H1 (cell line): Measurements from ENCODE around the gene ME1. TPM values are rescaled to one million over a fixed set of nuclear protein-coding genes. Genes with fewer than 3 reads are reported as not detected.
A peak's percentile ranks its signal among the peaks of the same experiment; 100 is the strongest.

Source experiments
- CTCF ChIA-PET: fragments of 300-600 bp; sonication (Branson Sonifier 250); formaldehyde crosslinking; loops from one replicate; lab custom pipeline; 2021; ENCODE audit not compliant: partially characterized antibody; lab: Charles Lee
- POLR2A ChIA-PET: fragments of 300-600 bp; sonication (Branson Sonifier 250); formaldehyde crosslinking; loops from one replicate; lab custom pipeline; 2021; ENCODE audit warnings: inconsistent platforms; ENCODE audit not compliant: partially characterized antibody; lab: Charles Lee
- DNase-seq, 2 experiments: peaks; one replicate each; pipeline versions ENCODE4 v3.0.0 to v3.0.0-alpha.2; 2010 to 2022; ENCODE audit warnings: low spot score in 2 of 2, low read depth in 1 of 2, mixed read lengths in 1 of 2
- FAIRE-seq: peaks from 2 replicates; lab custom pipeline; 2011; peaks lifted over from hg19 to GRCh38; lab: Jason Lieb, UNC
- H2AFZ ChIP-seq: 2 replicates; pipeline ENCODE4 v1.8.1; 2012; ENCODE audit warnings: low read length, inconsistent platforms
- H2AK5ac ChIP-seq: 2 replicates; pipeline ENCODE4 v1.6.1; 2013; ENCODE audit warnings: low read depth, low read length
- H2BK120ac ChIP-seq: replicated peaks from 2 replicates; pipeline ENCODE3; 2013; ENCODE audit warnings: low read depth, low read length, inconsistent platforms
- H2BK12ac ChIP-seq: 2 replicates; pipeline ENCODE4 v1.6.1; 2013; ENCODE audit warnings: low read depth, low read length
- H2BK15ac ChIP-seq: 2 replicates; pipeline ENCODE4 v1.6.1; 2013; ENCODE audit warnings: low read length
- H2BK20ac ChIP-seq: 2 replicates; pipeline ENCODE4 v1.6.1; 2013; ENCODE audit warnings: low read length
- H2BK5ac ChIP-seq: 2 replicates; pipeline ENCODE4 v1.6.1; 2013; ENCODE audit warnings: low read depth, low read length
- H3K14ac ChIP-seq: 2 replicates; pipeline ENCODE4 v1.6.1; 2013; ENCODE audit warnings: inconsistent platforms; ENCODE audit not compliant: insufficient read length
- H3K18ac ChIP-seq: 2 replicates; pipeline ENCODE4 v1.6.1; 2013; ENCODE audit warnings: low read length; ENCODE audit errors: extremely low read depth
- H3K23ac ChIP-seq: 2 replicates; pipeline ENCODE4 v1.6.1; 2013; ENCODE audit warnings: inconsistent platforms; ENCODE audit not compliant: insufficient read length
- H3K23me2 ChIP-seq: 2 replicates; pipeline ENCODE4 v1.6.1; 2013; ENCODE audit warnings: low read depth, low read length
- H3K27ac ChIP-seq: 2 replicates; pipeline ENCODE4 v1.6.1; 2011; ENCODE audit warnings: low read depth, low read length, inconsistent platforms
- H3K27me3 ChIP-seq, 4 experiments: replicated peaks in 1 of 4; 1 replicate in 1 of 4; 2 replicates in 3 of 4; pipeline versions ENCODE4 v1.6.1 to v1.8.1; 2011 to 2013; ENCODE audit warnings: low read length in 3 of 4, mild to moderate bottlenecking in 3 of 4, inconsistent platforms in 2 of 4, mixed read lengths in 2 of 4, moderate library complexity in 1 of 4; ENCODE audit not compliant: control insufficient read depth in 3 of 4, insufficient read depth in 3 of 4; ENCODE audit errors: extremely low read depth in 1 of 4
- H3K36me3 ChIP-seq, 4 experiments: 2 replicates each; pipeline versions ENCODE4 v1.6.1 to v1.8.1; 2011 to 2013; ENCODE audit warnings: mild to moderate bottlenecking in 4 of 4, low read length in 3 of 4, moderate library complexity in 2 of 4, control low read depth in 1 of 4, inconsistent platforms in 1 of 4; ENCODE audit not compliant: insufficient read depth in 4 of 4, control insufficient read depth in 2 of 4
- H3K4ac ChIP-seq: replicated peaks from 2 replicates; pipeline ENCODE3; 2013; ENCODE audit warnings: low read length, low read depth, mixed read lengths, inconsistent platforms; ENCODE audit not compliant: insufficient read length
- H3K4me1 ChIP-seq, 4 experiments: replicated peaks in 1 of 4; 1 replicate in 1 of 4; 2 replicates in 3 of 4; pipeline versions ENCODE4 v1.6.1 to v1.8.1; 2011 to 2013; ENCODE audit warnings: low read length in 3 of 4, inconsistent platforms in 2 of 4, mixed read lengths in 1 of 4; ENCODE audit not compliant: insufficient read depth in 4 of 4, control insufficient read depth in 3 of 4
- H3K4me2 ChIP-seq, 2 experiments: 2 replicates each; pipeline versions ENCODE4 v1.6.1 to v1.8.1; 2011 to 2013; ENCODE audit warnings: low read depth in 2 of 2, low read length in 2 of 2, control low read depth in 1 of 2, inconsistent platforms in 1 of 2, mild to moderate bottlenecking in 1 of 2; ENCODE audit not compliant: insufficient read depth in 1 of 2
- H3K4me3 ChIP-seq, 4 experiments: fragments of 200-600, 300-600 bp in 1 of 4; sonication (generic), shearing (Covaris generic), sonication (Bioruptor Twin) in 1 of 4; 2 replicates each; pipeline versions ENCODE4 v1.5.1 to v1.8.1; 2011 to 2016; ENCODE audit warnings: low read length in 4 of 4, low read depth in 3 of 4, control low read depth in 2 of 4, inconsistent platforms in 2 of 4, mild to moderate bottlenecking in 2 of 4, mixed read lengths in 1 of 4, moderate library complexity in 1 of 4; ENCODE audit not compliant: insufficient read depth in 2 of 4; ENCODE audit errors: extremely low read depth in 1 of 4
- H3K56ac ChIP-seq: replicated peaks from 2 replicates; pipeline ENCODE3; 2013; ENCODE audit warnings: low read depth, mild to moderate bottlenecking, mixed read lengths, low read length, inconsistent platforms; ENCODE audit not compliant: insufficient read length
- H3K79me1 ChIP-seq: 2 replicates; pipeline ENCODE4 v1.6.1; 2013; ENCODE audit warnings: low read depth, low read length, control low read depth
- H3K79me2 ChIP-seq, 2 experiments: 2 replicates each; pipeline versions ENCODE4 v1.6.1 to v1.8.1; 2012 to 2013; ENCODE audit warnings: low read length in 2 of 2, mild to moderate bottlenecking in 2 of 2, inconsistent platforms in 1 of 2; ENCODE audit not compliant: insufficient read depth in 2 of 2, control insufficient read depth in 1 of 2
- H3K9ac ChIP-seq, 4 experiments: replicated peaks in 1 of 4; 1 replicate in 1 of 4; 2 replicates in 3 of 4; pipeline versions ENCODE4 v1.6.1 to v1.8.1; 2011 to 2013; ENCODE audit warnings: low read depth in 3 of 4, low read length in 3 of 4, control low read depth in 2 of 4, mild to moderate bottlenecking in 2 of 4, moderate library complexity in 2 of 4, inconsistent platforms in 1 of 4; ENCODE audit errors: extremely low read depth in 1 of 4
- H3K9me3 ChIP-seq, 2 experiments: 2 replicates each; pipeline versions ENCODE4 v1.6.1 to v1.8.1; 2012 to 2013; ENCODE audit warnings: mild to moderate bottlenecking in 2 of 2, moderate library complexity in 2 of 2, control low read depth in 1 of 2, inconsistent platforms in 1 of 2, low read depth in 1 of 2, low read length in 1 of 2, mixed read lengths in 1 of 2; ENCODE audit not compliant: insufficient read depth in 2 of 2
- H4K20me1 ChIP-seq, 2 experiments: replicated peaks in 1 of 2; 2 replicates each; pipeline versions ENCODE3 to v1.8.1; 2011 to 2013; ENCODE audit warnings: inconsistent platforms in 2 of 2, low read length in 2 of 2, mild to moderate bottlenecking in 1 of 2; ENCODE audit not compliant: insufficient read depth in 2 of 2, control insufficient read depth in 1 of 2
- H4K5ac ChIP-seq: 2 replicates; pipeline ENCODE4 v1.6.1; 2013; ENCODE audit warnings: low read length, low read depth, mixed read lengths, inconsistent platforms; ENCODE audit not compliant: insufficient read length
- H4K8ac ChIP-seq: 2 replicates; pipeline ENCODE4 v1.8.0; 2013; ENCODE audit warnings: mild to moderate bottlenecking, moderate library complexity, low read length, inconsistent platforms; ENCODE audit not compliant: insufficient read depth; ENCODE audit errors: extremely low read depth
- H4K91ac ChIP-seq: replicated peaks from 2 replicates; pipeline ENCODE3; 2013; ENCODE audit warnings: low read length, mixed read lengths, inconsistent platforms; ENCODE audit not compliant: insufficient read length
- CTCF ChIP-seq, 3 experiments: IDR thresholded peaks; 1 replicate in 2 of 3; 2 replicates in 1 of 3; pipeline versions ENCODE4 v1.5.1 to v1.6.1; 2011; ENCODE audit warnings: low read length in 3 of 3, mild to moderate bottlenecking in 3 of 3, inconsistent platforms in 2 of 3, low read depth in 1 of 3, moderate library complexity in 1 of 3; ENCODE audit not compliant: insufficient read depth in 1 of 3; ENCODE audit errors: control extremely low read depth in 1 of 3
- NANOG ChIP-seq: IDR thresholded peaks from 2 replicates; pipeline ENCODE4 v1.6.1; 2011; ENCODE audit warnings: low read length, low read depth, mild to moderate bottlenecking, inconsistent platforms; ENCODE audit not compliant: insufficient read depth, poor library complexity, severe bottlenecking
- RAD21 ChIP-seq, 2 experiments: IDR thresholded peaks in 1 of 2; conservative IDR thresholded peaks in 1 of 2; 2 replicates each; pipeline ENCODE4 v1.6.1; 2011; ENCODE audit warnings: low read depth in 2 of 2, low read length in 2 of 2, improper control_type of control experiment in 1 of 2, inconsistent platforms in 1 of 2, mild to moderate bottlenecking in 1 of 2, moderate library complexity in 1 of 2
- SP4 ChIP-seq: IDR thresholded peaks from 2 replicates; pipeline ENCODE4 v1.6.1; 2012; ENCODE audit warnings: low read length, inconsistent platforms
- WGBS, 2 experiments: shearing (Covaris generic) in 1 of 2; methylation state at CpG; one replicate each; pipeline versions ENCODE4 v1.1.6 to v1.1.7; 2013 to 2015; ENCODE audit warnings: low lambda C conversion rate in 2 of 2, mixed read lengths in 2 of 2, inconsistent platforms in 1 of 2, low coverage in 1 of 2, missing lambda C conversion rate in 1 of 2; ENCODE audit not compliant: insufficient replicate concordance in 2 of 2, insufficient coverage in 1 of 2, insufficient read length in 1 of 2; ENCODE audit errors: extremely low coverage in 1 of 2, missing lambda C conversion rate in 1 of 2; 5-methylcytosine and 5-hydroxymethylcytosine counted together
- polyA plus RNA-seq, 7 experiments: library from polyadenylated mRNA; depleted of rRNA in 3 of 7; stranded (reverse) in 5 of 7; unstranded in 2 of 7; fragments of >200 nt in 5 of 7; fragments of 200-250 nt in 2 of 7; gene quantifications; 1 replicate in 5 of 7; 2 replicates in 1 of 7; 4 replicates in 1 of 7; pipeline versions ENCODE4 v1.2.1 to v1.2.3, GENCODE V29; 2011 to 2013; ENCODE audit warnings: missing spikeins in 2 of 7, mixed read lengths in 2 of 7
- total RNA-seq: library from RNA; stranded (reverse); fragmentation: NEBNext Ultra II Directional; extraction: Animal tissue kit (Norgen Biotek cat#: 25700); gene quantifications from 2 replicates; pipeline ENCODE4 v1.2.1, GENCODE V29; 2021

The ME1 gene
- total and polyA plus RNA-seq, 2 of the 8 experiments (the other 6 are each of a cell fraction or from before 2014, with no cell fraction given): 1.3 to 3.9 TPM

- no peak overlapping the region for H2BK12ac ChIP-seq
- H3K9me3 ChIP-seq: no peaks in the 10 kb centered on the region
- no peaks in the 10 kb centered on the region for H3K27me3 ChIP-seq
- H3K23me2 ChIP-seq: no peaks in the 10 kb centered on the region
- H3K36me3 ChIP-seq: no peaks in the 10 kb centered on the region
- DNase-seq: no peak
- POLR2A ChIA-PET: interaction anchor here (1.0 kb wide), 1 partner anchor 94 kb away, joined by 7 read pairs; the partner anchor contains the start of gene PRSS35
- no peak overlapping the region for H3K18ac ChIP-seq
- no peak overlapping the region for H2BK120ac ChIP-seq
- H3K4me1 ChIP-seq: no peaks in the 10 kb centered on the region
- no peak overlapping the region for H4K8ac ChIP-seq
- H3K4ac ChIP-seq: no peak overlapping the region
- no peaks in the 10 kb centered on the region for H3K79me2 ChIP-seq
- H3K4me3 ChIP-seq: no peak overlapping the region
- H3K9ac ChIP-seq: no peak overlapping the region
- FAIRE-seq: peak; percentile 32
- WGBS, 2 experiments: 84% methylated on average over 3 of the region's 3 CpGs; no CpG with 5 or more reads in 1 of the 2 experiments
- no peak overlapping the region for H4K91ac ChIP-seq
- no peaks in the 10 kb centered on the region for H4K20me1 ChIP-seq
- H2BK20ac ChIP-seq: no peak overlapping the region
- H3K23ac ChIP-seq: no peak overlapping the region
- H3K27ac ChIP-seq: no peak overlapping the region
- TF ChIP-seq RAD21 (IDR thresholded peaks at IDR 0.05 in 1 of 2, conservative IDR thresholded peaks at IDR 0.05 in 1 of 2; ENCODE audit: low read depth in 2 of 2, low read length in 2 of 2): peak; percentile 71 to 75
- TF ChIP-seq NANOG: no peak
- peak in 2 of 3 experiments; percentile 46 to 59; a peak in 3 of 4 replicates for TF ChIP-seq CTCF (IDR thresholded peaks at IDR 0.05; ENCODE audit: control extremely low read depth in 1 of 3, insufficient read depth in 1 of 3, low read depth in 1 of 3, low read length in 3 of 3)
- TF ChIP-seq SP4: no peak
- no peak overlapping the region for H2BK5ac ChIP-seq
- no peak overlapping the region for H2AK5ac ChIP-seq
- no peaks in the 10 kb centered on the region for H3K79me1 ChIP-seq
- CTCF ChIA-PET: interaction anchor here (0.6 to 12.3 kb wide), 31 partner anchors 9 to 1153 kb away, joined by 3 to 166 read pairs (median 4); partner anchors contain the start of gene PRSS35
- no peak overlapping the region for H4K5ac ChIP-seq
- no peak overlapping the region for H3K56ac ChIP-seq
- no peak overlapping the region for H2AFZ ChIP-seq
- no peak overlapping the region for H3K14ac ChIP-seq
- H2BK15ac ChIP-seq: no peak overlapping the region
- H3K4me2 ChIP-seq: no peak overlapping the region
Measured at GRCh38 chr6:83417880-83418663, 12.8 kb downstream of the ME1 start.
